Sigmoid colon (tissue), 3 donors: ENCODE measurements around the gene FHAD1.

Experiments
- CTCF ChIP-seq, 4 experiments: fragments of 450-650 bp in 3 of 4; fragments of 200-600 bp in 1 of 4; IDR thresholded peaks; one replicate each; pipeline ENCODE4 v1.5.1; 2016 to 2019; ENCODE audit warnings: antibody characterized with exemption in 4 of 4, mild to moderate bottlenecking in 3 of 4, moderate library complexity in 2 of 4
- POLR2A ChIP-seq, 2 donors: fragments of 450-650 bp; IDR thresholded peaks; one replicate each; pipeline ENCODE4 v1.6.1; 2016; ENCODE audit warnings: antibody characterized with exemption in 2 of 2, mild to moderate bottlenecking in 2 of 2, moderate library complexity in 2 of 2

- TF ChIP-seq CTCF (IDR thresholded peaks at IDR 0.05) (no peak), POLR2A (IDR thresholded peaks at IDR 0.05) (no peak)
These were observed 90.8 kb downstream of the FHAD1 start for GRCh38 chr1:15337656-15338402.
